ENCODE results near the gene TOB1. TPM values are rescaled to one million over a fixed set of nuclear protein-coding genes. Genes with fewer than 3 reads are reported as not detected.

TOB1 gene
- total RNA-seq, 2 experiments from 2014 or later: 419 to 449 TPM

GRCh38 chr17:50905460-50905803, 39.3 kb upstream of the TOB1 start:
- DNase-seq (no peak), ATAC-seq (ENCODE audit: poor library complexity) (no peak)
- H3K27me3 ChIP-seq (ENCODE audit: control insufficient read depth in 1 of 2, insufficient read depth in 2 of 2, low read length in 2 of 2): no peaks in the 10 kb centered on the region
- H3K4me1 ChIP-seq (ENCODE audit: insufficient read depth, low read length): peaks cover 86% of the 10 kb centered on the region
- Mint-ChIP-seq H3K36me3 (ENCODE audit: low read depth) (no peaks in the 10 kb centered on the region), H3K4me3 (no peak overlapping the region), H3K4me1 (ENCODE audit: low read depth) (peaks cover 66% of the 10 kb centered on the region), H3K9me3 (no peaks in the 10 kb centered on the region), H3K27me3 (no peaks in the 10 kb centered on the region), H3K27ac (peak overlapping the region; percentile 61)
- H3K27ac ChIP-seq (ENCODE audit: low read depth in 1 of 2, low read length in 2 of 2): peak overlapping the region in 1 of 2 donors; percentile 80
- POLR2A ChIA-PET: interaction anchor here (0.7 to 17.8 kb wide), 4 partner anchors 23 to 44 kb away, joined by 3 to 278 read pairs (median 6); partner anchors contain the start of gene TOB1
- H3K4me3 ChIP-seq (ENCODE audit: low read length): no peak overlapping the region
- H3K9me3 ChIP-seq (ENCODE audit: control insufficient read depth in 1 of 2, insufficient read depth in 1 of 2, low read length in 2 of 2): no peaks in the 10 kb centered on the region
- CTCF ChIA-PET: interaction anchor here (1.2 kb wide), 1 partner anchor 53 kb away, joined by 4 read pairs; no protein-coding TSS in a partner anchor
- intact Hi-C loops (cut with DNase I, micrococcal nuclease): no loop called here
- no peaks in the 10 kb centered on the region for H3K36me3 ChIP-seq (ENCODE audit: insufficient read depth, low read length)
- TF ChIP-seq, protein P1, sequence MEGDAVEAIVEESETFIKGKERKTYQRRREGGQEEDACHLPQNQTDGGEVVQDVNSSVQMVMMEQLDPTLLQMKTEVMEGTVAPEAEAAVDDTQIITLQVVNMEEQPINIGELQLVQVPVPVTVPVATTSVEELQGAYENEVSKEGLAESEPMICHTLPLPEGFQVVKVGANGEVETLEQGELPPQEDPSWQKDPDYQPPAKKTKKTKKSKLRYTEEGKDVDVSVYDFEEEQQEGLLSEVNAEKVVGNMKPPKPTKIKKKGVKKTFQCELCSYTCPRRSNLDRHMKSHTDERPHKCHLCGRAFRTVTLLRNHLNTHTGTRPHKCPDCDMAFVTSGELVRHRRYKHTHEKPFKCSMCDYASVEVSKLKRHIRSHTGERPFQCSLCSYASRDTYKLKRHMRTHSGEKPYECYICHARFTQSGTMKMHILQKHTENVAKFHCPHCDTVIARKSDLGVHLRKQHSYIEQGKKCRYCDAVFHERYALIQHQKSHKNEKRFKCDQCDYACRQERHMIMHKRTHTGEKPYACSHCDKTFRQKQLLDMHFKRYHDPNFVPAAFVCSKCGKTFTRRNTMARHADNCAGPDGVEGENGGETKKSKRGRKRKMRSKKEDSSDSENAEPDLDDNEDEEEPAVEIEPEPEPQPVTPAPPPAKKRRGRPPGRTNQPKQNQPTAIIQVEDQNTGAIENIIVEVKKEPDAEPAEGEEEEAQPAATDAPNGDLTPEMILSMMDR (IDR thresholded peaks at IDR 0.05): no peak

DNA sequence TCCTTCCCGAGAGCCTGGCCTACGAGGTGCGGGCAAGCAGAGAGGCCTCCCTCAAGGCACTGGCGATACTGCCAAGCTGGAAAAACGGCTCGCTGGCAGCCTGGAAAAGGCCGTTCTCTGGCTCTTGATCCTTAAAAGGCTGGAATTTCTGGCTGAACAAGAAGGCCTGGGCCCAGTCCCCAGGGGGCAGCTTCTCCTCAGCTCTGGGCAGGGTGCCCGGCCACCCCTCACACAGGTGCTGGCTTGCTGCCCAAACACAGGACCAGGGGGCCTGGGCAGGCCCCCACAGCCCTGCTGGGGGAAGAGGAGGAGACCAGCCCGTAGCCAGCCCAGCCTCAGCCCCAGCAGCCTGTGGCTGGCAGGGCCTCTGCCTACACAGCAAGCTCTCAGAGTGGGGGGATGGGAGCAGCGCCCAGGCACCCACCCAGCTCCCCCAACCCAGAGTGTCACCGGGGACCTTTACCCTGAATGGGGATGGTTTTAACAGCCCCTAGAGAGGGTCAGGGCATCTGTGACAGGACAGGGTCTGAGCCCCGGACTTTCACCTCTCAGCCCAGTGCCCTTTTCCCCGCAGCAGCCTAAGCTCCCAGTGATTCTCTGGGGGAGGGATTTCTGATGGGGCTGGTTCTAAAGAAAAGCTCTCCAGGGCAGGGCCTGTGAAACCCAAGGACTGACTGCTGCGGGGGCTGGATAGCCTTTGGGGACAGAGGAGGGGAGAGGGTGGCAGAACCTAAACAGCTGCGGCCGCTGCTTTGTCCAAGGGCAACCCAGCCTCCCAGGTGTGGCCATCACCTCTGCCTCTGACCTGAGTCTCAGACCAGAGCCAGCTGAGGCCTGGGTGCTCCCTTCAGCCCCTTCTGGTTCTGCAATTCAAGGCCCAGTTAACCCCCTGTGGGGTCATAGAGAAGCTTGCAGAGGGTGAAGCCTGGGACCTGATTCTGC, 38.6 kb upstream of the TOB1 start:
- H3K27me3 Mint-ChIP-seq: no peaks in the 10 kb centered on the region
- no peak overlapping the region for H3K4me3 ChIP-seq (ENCODE audit: low read length)
- ChIA-PET CTCF (interaction anchor here (0.6 to 1.2 kb wide), 4 partner anchors 34 to 125 kb away, joined by 3 to 4 read pairs (median 3); no protein-coding TSS in a partner anchor), POLR2A (interaction anchor here (0.7 to 17.8 kb wide), 5 partner anchors 17 to 43 kb away, joined by 3 to 278 read pairs (median 4); partner anchors contain the start of gene TOB1)
- H3K36me3 ChIP-seq (ENCODE audit: insufficient read depth, low read length): no peaks in the 10 kb centered on the region
- H3K36me3 Mint-ChIP-seq (ENCODE audit: low read depth): no peaks in the 10 kb centered on the region
- H3K27me3 ChIP-seq (ENCODE audit: control insufficient read depth in 1 of 2, insufficient read depth in 2 of 2, low read length in 2 of 2): no peaks in the 10 kb centered on the region
- ATAC-seq (ENCODE audit: poor library complexity): no peak
- TF ChIP-seq, protein P1 (IDR thresholded peaks at IDR 0.05): no peak
- H3K4me1 ChIP-seq (ENCODE audit: insufficient read depth, low read length): peaks cover 84% of the 10 kb centered on the region
- no peak overlapping the region for H3K4me3 Mint-ChIP-seq
- peak overlapping the region; percentile 86 for H3K27ac Mint-ChIP-seq
- H3K9me3 ChIP-seq (ENCODE audit: control insufficient read depth in 1 of 2, insufficient read depth in 1 of 2, low read length in 2 of 2): no peaks in the 10 kb centered on the region
- peaks cover 66% of the 10 kb centered on the region for H3K4me1 Mint-ChIP-seq (ENCODE audit: low read depth)
- no peak for DNase-seq
- intact Hi-C loops (cut with DNase I, micrococcal nuclease): no loop called here
- H3K27ac ChIP-seq (ENCODE audit: low read depth in 1 of 2, low read length in 2 of 2): peak overlapping the region in 1 of 2 donors; percentile 80
- no peaks in the 10 kb centered on the region for H3K9me3 Mint-ChIP-seq

DNA sequence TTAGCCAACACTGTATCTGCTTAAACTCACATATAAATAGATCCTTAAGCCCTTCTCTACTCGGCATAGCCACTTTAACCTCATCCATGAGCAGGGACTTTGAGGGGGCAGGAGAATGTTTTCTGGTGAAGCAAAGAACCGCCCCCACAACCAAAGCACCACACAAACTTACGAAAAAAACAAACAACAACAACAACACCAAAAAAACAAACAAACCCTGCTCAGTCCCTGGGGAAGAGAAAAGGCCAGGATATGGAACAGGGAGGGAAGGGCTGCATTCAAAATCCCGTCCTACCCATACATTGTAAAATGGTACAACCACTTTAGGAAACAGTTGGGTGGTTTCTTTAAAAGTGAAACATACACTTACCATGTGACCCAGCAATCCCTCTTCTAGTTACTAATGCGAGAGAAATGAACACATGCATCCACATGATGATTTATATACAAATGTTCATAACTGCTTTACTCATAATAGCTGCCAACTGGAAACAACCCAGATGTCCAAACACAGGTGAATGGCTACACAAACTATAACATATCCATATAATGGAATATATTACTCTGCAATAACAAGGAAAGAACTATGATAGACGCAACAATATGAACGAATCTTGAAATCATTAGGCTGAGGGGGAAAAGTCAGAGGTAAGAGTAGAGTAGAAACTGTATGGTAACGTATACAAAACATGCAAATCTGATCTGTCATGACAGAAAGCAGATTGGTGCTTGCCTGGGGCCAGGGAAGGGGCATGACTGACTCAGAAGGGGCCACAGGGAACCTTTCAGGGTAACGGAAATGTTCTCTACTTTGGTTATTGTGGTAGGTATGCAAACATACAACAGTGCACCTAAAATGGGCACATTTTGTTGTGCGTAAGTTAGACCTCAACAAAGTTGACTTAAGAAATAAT, 37.7 kb upstream of the TOB1 start:
- ATAC-seq (ENCODE audit: poor library complexity) (peak; percentile 73), DNase-seq (peak in 6 of 14 experiments; percentile 24 to 75 (median 53))
- intact Hi-C loops (cut with DNase I, micrococcal nuclease): no loop called here
- H3K27ac ChIP-seq (ENCODE audit: low read depth in 1 of 2, low read length in 2 of 2): peak overlapping the region in 1 of 2 donors; percentile 80
- no peaks in the 10 kb centered on the region for H3K9me3 ChIP-seq (ENCODE audit: control insufficient read depth in 1 of 2, insufficient read depth in 1 of 2, low read length in 2 of 2)
- peaks cover 75% of the 10 kb centered on the region for H3K4me1 ChIP-seq (ENCODE audit: insufficient read depth, low read length)
- POLR2A ChIA-PET: interaction anchor here (0.7 to 17.8 kb wide), 3 partner anchors 17 to 42 kb away, joined by 3 to 278 read pairs (median 4); partner anchors contain the start of gene TOB1
- peak overlapping the region; percentile 86 for H3K27ac Mint-ChIP-seq
- CTCF ChIA-PET: interaction anchor here (0.6 kb wide), 1 partner anchor 124 kb away, joined by 3 read pairs; no protein-coding TSS in a partner anchor
- no peak overlapping the region for H3K4me3 Mint-ChIP-seq
- TF ChIP-seq, protein P1 (IDR thresholded peaks at IDR 0.05): no peak
- no peak overlapping the region for H3K4me3 ChIP-seq (ENCODE audit: low read length)
- peaks cover 58% of the 10 kb centered on the region for H3K4me1 Mint-ChIP-seq (ENCODE audit: low read depth)
- no peaks in the 10 kb centered on the region for H3K27me3 ChIP-seq (ENCODE audit: control insufficient read depth in 1 of 2, insufficient read depth in 2 of 2, low read length in 2 of 2)
- H3K27me3 Mint-ChIP-seq: no peaks in the 10 kb centered on the region
- H3K36me3 Mint-ChIP-seq (ENCODE audit: low read depth): no peaks in the 10 kb centered on the region
- H3K36me3 ChIP-seq (ENCODE audit: insufficient read depth, low read length): no peaks in the 10 kb centered on the region
- H3K9me3 Mint-ChIP-seq: no peaks in the 10 kb centered on the region
